ENCODE measurements around the gene FIBP. TPM values are rescaled to one million over a fixed set of nuclear protein-coding genes. Genes with fewer than 3 reads are reported as not detected.

The FIBP gene
- total and polyA plus RNA-seq, 2 donors (not counting 3 experiments of a cell fraction or from before 2014, with no cell fraction given), result 105 to 162 TPM

GRCh38 chr11:65856689-65857499 is 31.4 kb downstream of the FIBP start:
- peaks cover 9% of the 10 kb centered on the region for H4K20me1 ChIP-seq (replicated peaks; ENCODE audit: control insufficient read depth, extremely low read depth, insufficient read depth, low read length)

More at GRCh38 chr11:65856689-65857499, 31.4 kb downstream of the FIBP start:
- H3K4me2 ChIP-seq (ENCODE audit: insufficient read depth, low read length), result peak overlapping the region; percentile 90
- H3K9me1 ChIP-seq (replicated peaks; ENCODE audit: control insufficient read depth, extremely low read depth, insufficient read depth, low read length), result no peaks in the 10 kb centered on the region
- H3K27me3 ChIP-seq (ENCODE audit: control insufficient read depth in 2 of 2, insufficient read depth in 2 of 2, low read length in 2 of 2), result no peaks in the 10 kb centered on the region
- peaks cover 61% of the 10 kb centered on the region for H3K79me2 ChIP-seq (ENCODE audit: control insufficient read depth, insufficient read depth, low read length)
- BruUV-seq (replicated peaks), result no TSS peak
- peak overlapping the region; percentile 83 for H3K9ac ChIP-seq (replicated peaks; ENCODE audit: extremely low read depth, insufficient read depth, low read length)
- ChIA-PET CTCF (interaction anchor here (0.8 to 1.5 kb wide), 2 partner anchors 35 to 87 kb away, joined by 3 read pairs; no protein-coding TSS in a partner anchor), POLR2A (interaction anchor here (1.2 to 5.4 kb wide), 2 partner anchors 33 to 37 kb away, joined by 5 to 67 read pairs; partner anchors contain the start of genes CCDC85B and FIBP)
- peak; percentile 87 for FAIRE-seq
- TF ChIP-seq JUN (IDR thresholded peaks at IDR 0.05; ENCODE audit: borderline replicate concordance, insufficient read depth, insufficient read length, low read depth) (no peak), FOS (IDR thresholded peaks at IDR 0.05; ENCODE audit: borderline replicate concordance, insufficient read depth, low read length) (no peak), POLR2A (IDR thresholded peaks at IDR 0.05; ENCODE audit: low read depth, low read length) (peak; percentile 76), POLR2AphosphoS5 (IDR thresholded peaks at IDR 0.05; ENCODE audit: insufficient read depth, low read depth, low read length) (peak; percentile 75), MAX (IDR thresholded peaks at IDR 0.05; ENCODE audit: insufficient read depth, insufficient read length) (peak; percentile 77), GATA2 (IDR thresholded peaks at IDR 0.05; ENCODE audit: insufficient read depth, insufficient read length, low read depth, low read length) (no peak), CTCF (IDR thresholded peaks at IDR 0.05; ENCODE audit: extremely low read depth in 1 of 2, insufficient read depth in 1 of 2, low read depth in 1 of 2, low read length in 2 of 2) (no peak), MYC (IDR thresholded peaks at IDR 0.05; ENCODE audit: low read depth, low read length) (no peak), EZH2 (IDR thresholded peaks at IDR 0.05; ENCODE audit: borderline replicate concordance, low read depth, low read length, severe bottlenecking) (no peak)
- dilution Hi-C loops (cut with MboI; ENCODE audit: extremely low pct_ligation_motif_present, low sequenced_read_pairs) (no loop called here), intact Hi-C loops (cut with micrococcal nuclease) (no loop called here)
- no peaks in the 10 kb centered on the region for H3K9me3 ChIP-seq (replicated peaks; ENCODE audit: control insufficient read depth, insufficient read depth, low read length)
- peak; percentile 63 for DNase-seq (ENCODE audit: low read depth, low spot score)
- peaks cover 36% of the 10 kb centered on the region for H3K4me1 ChIP-seq (ENCODE audit: control insufficient read depth, extremely low read depth, insufficient read depth, low read length)
- H3K36me3 ChIP-seq (ENCODE audit: control insufficient read depth in 2 of 2, extremely low read depth in 1 of 2, insufficient read depth in 2 of 2, low read length in 2 of 2), result peaks cover 36 to 41% of the 10 kb centered on the region in 2 experiments
- H3K4me3 ChIP-seq (replicated peaks in 1 of 3; ENCODE audit: insufficient read depth in 1 of 3, low read depth in 1 of 3, low read length in 3 of 3), result peak overlapping the region; percentile 27 to 85 (median 85)
- H2AFZ ChIP-seq (ENCODE audit: low read depth, low read length), result no peak overlapping the region
- peak overlapping the region; percentile 48 for H3K27ac ChIP-seq (ENCODE audit: insufficient read depth, low read depth, low read length)
